ENCODE results near the gene ARHGAP27.

Gene ARHGAP27

DNA sequence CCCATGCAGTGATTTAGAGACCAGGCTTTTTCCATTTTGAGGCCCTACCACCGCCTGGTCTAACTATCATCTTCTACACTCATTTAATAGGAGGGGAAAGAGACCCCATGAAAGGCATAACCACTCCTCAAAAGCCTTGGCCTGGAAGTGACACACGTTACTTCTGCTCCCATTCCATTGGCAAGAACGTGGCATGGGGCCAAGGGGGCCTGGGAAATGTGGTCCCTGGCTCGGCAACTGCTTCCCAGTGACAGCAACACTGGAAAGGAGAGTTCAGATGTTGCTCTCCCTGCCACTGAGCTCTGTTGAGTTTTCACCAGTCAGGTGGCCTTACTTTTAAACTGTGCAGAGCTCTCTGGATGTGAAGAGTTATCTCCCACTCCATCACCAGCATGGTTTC is 70.7 kb downstream of the ARHGAP27 start:
- no peak overlapping the region for H3K4me3 ChIP-seq (ENCODE audit: low read depth, low read length)
- TF ChIP-seq, protein P1, sequence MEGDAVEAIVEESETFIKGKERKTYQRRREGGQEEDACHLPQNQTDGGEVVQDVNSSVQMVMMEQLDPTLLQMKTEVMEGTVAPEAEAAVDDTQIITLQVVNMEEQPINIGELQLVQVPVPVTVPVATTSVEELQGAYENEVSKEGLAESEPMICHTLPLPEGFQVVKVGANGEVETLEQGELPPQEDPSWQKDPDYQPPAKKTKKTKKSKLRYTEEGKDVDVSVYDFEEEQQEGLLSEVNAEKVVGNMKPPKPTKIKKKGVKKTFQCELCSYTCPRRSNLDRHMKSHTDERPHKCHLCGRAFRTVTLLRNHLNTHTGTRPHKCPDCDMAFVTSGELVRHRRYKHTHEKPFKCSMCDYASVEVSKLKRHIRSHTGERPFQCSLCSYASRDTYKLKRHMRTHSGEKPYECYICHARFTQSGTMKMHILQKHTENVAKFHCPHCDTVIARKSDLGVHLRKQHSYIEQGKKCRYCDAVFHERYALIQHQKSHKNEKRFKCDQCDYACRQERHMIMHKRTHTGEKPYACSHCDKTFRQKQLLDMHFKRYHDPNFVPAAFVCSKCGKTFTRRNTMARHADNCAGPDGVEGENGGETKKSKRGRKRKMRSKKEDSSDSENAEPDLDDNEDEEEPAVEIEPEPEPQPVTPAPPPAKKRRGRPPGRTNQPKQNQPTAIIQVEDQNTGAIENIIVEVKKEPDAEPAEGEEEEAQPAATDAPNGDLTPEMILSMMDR (IDR thresholded peaks at IDR 0.05; ENCODE audit: control insufficient read depth, extremely low read depth, insufficient read depth) = no peak
- no peak for DNase-seq (ENCODE audit: low read depth)

DNA sequence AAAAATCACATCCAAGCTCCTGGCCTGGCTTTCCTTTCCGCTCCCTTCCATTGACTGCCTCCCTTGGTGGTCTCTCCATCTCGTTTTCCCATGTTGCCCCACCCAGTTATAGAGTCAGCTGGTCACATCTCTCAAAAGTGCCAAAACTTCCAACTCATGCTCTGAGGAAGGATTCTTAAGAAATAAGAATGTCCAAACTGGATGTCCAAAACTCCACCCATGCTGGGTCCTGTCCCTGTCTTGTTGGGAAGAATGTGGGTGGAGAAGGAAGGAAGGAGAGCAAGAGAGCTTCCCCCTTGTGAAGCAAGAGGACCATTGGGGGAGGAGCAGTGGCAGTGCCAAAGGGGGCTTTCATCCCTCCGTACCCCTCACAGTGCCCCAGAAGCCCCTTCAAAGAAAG is 71.2 kb downstream of the ARHGAP27 start:
- TF ChIP-seq, protein P1 (IDR thresholded peaks at IDR 0.05; ENCODE audit: control insufficient read depth, extremely low read depth, insufficient read depth) = no peak
- DNase-seq (ENCODE audit: low read depth) = no peak
- H3K4me3 ChIP-seq (ENCODE audit: low read depth, low read length) = no peak overlapping the region

DNA sequence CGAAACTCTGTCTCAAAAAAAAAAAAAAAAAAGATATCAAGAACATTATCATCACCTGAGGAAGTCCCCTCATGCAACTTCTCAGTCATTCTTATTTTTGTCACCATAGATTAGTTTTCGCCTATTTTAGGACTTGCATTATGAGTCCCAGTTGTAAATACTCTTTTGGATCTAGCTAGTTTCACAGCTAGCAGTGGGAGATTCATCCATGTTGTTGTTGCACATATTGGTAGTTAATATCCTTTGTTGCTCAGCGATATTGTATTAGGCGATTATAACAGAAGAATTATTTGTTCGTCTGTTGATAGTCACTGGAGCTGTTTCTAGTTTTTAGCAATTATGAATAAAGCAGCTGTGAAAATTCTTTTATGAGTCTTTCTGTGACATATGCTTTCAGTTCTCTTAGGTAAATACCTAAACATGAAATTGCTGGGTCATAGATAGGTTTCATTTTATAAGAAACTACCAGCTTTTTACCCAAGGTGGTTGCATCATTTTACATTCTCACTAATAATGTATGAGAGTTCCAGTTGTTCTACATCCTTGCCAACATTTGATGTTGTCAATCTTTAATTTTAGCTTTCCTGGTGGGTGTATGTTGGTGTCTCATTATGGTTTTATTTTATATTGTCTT is 75.2 kb downstream of the ARHGAP27 start:
- no peak overlapping the region for H3K4me3 ChIP-seq (ENCODE audit: low read depth, low read length)
- TF ChIP-seq, protein P1 (IDR thresholded peaks at IDR 0.05; ENCODE audit: control insufficient read depth, extremely low read depth, insufficient read depth) = no peak
- DNase-seq (ENCODE audit: low read depth) = no peak

DNA sequence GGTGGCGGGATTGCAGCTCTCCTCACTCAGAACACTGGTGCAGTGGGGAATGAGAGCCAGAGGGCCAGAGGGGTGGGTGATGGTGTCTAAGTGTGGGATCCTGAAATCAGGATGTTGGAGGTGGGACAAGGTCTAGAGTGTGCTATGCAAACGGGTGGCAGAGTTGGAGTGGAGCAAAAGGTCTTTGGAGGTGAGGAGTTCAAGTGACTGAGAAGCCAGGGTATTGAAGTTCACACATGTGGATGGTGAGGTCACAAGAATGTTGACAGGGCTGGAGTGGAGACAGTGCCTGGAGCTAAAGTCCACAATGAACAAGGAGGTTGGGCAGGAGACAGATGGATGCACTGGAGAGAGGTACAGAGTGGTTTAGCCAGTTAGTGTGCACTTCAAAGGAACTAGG is 77.6 kb downstream of the ARHGAP27 start:
- DNase-seq (ENCODE audit: low read depth) = no peak
- TF ChIP-seq, protein P1 (IDR thresholded peaks at IDR 0.05; ENCODE audit: control insufficient read depth, extremely low read depth, insufficient read depth) = no peak
- no peak overlapping the region for H3K4me3 ChIP-seq (ENCODE audit: low read depth, low read length)

DNA sequence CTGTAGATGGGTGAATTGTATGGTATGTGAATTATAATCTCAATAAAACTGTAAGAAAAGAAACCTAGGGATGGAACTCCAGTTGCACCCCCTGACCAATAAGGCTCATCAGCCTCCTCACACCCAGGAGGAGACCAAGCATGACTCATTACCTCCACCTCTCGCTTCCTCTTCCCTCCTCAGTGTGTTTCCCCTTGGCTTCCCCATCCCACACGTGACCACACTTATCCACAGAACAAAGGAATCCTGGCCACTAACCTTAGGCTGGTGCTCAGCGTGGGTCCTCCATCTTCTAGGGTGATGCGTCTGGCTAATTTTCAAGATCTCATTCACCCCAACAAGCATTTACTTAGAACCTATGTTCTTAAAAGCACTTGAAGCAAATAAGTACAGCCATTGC is 79.6 kb downstream of the ARHGAP27 start:
- TF ChIP-seq, protein P1 (IDR thresholded peaks at IDR 0.05; ENCODE audit: control insufficient read depth, extremely low read depth, insufficient read depth) = no peak
- no peak overlapping the region for H3K4me3 ChIP-seq (ENCODE audit: low read depth, low read length)
- no peak for DNase-seq (ENCODE audit: low read depth)

DNA sequence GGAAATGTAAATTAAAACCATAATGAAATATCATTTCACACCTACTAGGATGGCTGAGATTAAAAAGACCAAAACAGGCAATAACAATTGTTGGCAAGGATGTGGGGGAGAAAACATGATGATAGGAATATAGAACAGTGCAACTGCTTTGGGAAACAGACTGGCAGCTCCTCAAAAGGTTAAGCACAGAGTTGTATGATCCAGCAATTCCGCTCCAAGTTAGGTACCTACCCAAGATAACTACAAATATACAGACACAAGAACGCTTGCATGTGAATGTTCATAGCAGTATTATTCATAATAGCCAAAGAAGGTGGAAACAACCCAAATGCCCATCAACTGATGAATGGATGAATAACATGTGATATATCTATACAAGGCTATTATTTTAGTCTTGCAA is 80.8 kb downstream of the ARHGAP27 start:
- no peak overlapping the region for H3K4me3 ChIP-seq (ENCODE audit: low read depth, low read length)
- TF ChIP-seq, protein P1 (IDR thresholded peaks at IDR 0.05; ENCODE audit: control insufficient read depth, extremely low read depth, insufficient read depth) = no peak

DNA sequence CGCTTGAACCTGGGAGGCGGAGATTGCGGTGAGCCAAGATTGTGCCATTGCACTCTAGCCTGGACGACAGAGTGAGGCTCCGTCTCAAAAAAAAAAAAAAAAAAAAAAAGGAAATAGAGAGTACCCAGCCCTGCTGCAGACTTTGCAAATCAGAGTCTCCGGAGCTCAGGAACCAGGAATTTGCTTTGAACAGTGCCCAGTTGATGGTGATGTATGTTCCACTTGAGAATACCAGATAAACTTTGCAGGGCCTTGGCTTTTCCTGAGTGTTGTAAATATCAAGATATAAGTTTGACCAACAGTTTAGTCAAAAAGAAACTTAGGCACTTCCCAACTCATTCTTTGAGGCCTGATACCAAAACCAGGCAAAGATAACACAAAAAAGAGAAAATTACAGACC is 85.2 kb downstream of the ARHGAP27 start:
- TF ChIP-seq, protein P1 (IDR thresholded peaks at IDR 0.05; ENCODE audit: control insufficient read depth, extremely low read depth, insufficient read depth) = no peak
- no peak for DNase-seq (ENCODE audit: low read depth)
- H3K4me3 ChIP-seq (ENCODE audit: low read depth, low read length) = no peak overlapping the region

More for the DNA sequence above, 80.8 kb downstream of the ARHGAP27 start:
- no peak for DNase-seq (ENCODE audit: low read depth)

All from LNCaP clone FGC (cell line).